Liver (tissue), 9 donors: ENCODE data around the gene NRIP2. TPM values are rescaled to one million over a fixed set of nuclear protein-coding genes. Genes with fewer than 3 reads are reported as not detected.

Source experiments
- DNase-seq: peaks from one replicate; pipeline ENCODE4 v3.0.0-alpha.2; 2017; ENCODE audit warnings: low spot score
- H3K27ac ChIP-seq, 2 donors: one replicate each; pipeline ENCODE4 v1.7.0; 2013; ENCODE audit warnings: inconsistent platforms in 2 of 2, low read length in 2 of 2, control low read depth in 1 of 2, low read depth in 1 of 2, mild to moderate bottlenecking in 1 of 2
- H3K27me3 ChIP-seq, 4 donors: one replicate each; pipeline versions ENCODE4 v1.6.1 to v1.7.0; 2013; ENCODE audit warnings: low read length in 3 of 4, inconsistent platforms in 1 of 4, mild to moderate bottlenecking in 1 of 4, moderate library complexity in 1 of 4; ENCODE audit not compliant: control insufficient read depth in 4 of 4, insufficient read depth in 4 of 4
- H3K36me3 ChIP-seq, 4 donors: one replicate each; pipeline versions ENCODE4 v1.6.1 to v1.7.0; 2013; ENCODE audit warnings: low read length in 3 of 4, mild to moderate bottlenecking in 3 of 4, low read depth in 1 of 4, moderate library complexity in 1 of 4; ENCODE audit not compliant: control insufficient read depth in 4 of 4, insufficient read depth in 3 of 4
- H3K4me1 ChIP-seq, 4 donors: one replicate each; pipeline versions ENCODE4 v1.6.1 to v1.7.0; 2013; ENCODE audit warnings: low read length in 3 of 4, mild to moderate bottlenecking in 3 of 4, moderate library complexity in 1 of 4; ENCODE audit not compliant: control insufficient read depth in 4 of 4, insufficient read depth in 4 of 4
- H3K4me3 ChIP-seq, 3 donors: one replicate each; pipeline versions ENCODE4 v1.6.1 to v1.7.0; 2013; ENCODE audit warnings: low read length in 3 of 3, control low read depth in 1 of 3, low read depth in 1 of 3, mild to moderate bottlenecking in 1 of 3
- H3K9ac ChIP-seq, 2 donors: one replicate each; pipeline ENCODE4 v1.7.0; 2013; ENCODE audit warnings: low read length in 2 of 2, mild to moderate bottlenecking in 2 of 2, moderate library complexity in 2 of 2, control low read depth in 1 of 2, low read depth in 1 of 2
- H3K9me3 ChIP-seq, 4 donors: one replicate each; pipeline versions ENCODE4 v1.6.1 to v1.7.0; 2013; ENCODE audit warnings: low read length in 3 of 4; ENCODE audit not compliant: control insufficient read depth in 4 of 4
- JUND ChIP-seq, 2 donors: IDR thresholded peaks; 2 replicates each; pipeline ENCODE4 v1.6.1; 2016; ENCODE audit warnings: antibody characterized with exemption in 2 of 2
- NR2F2 ChIP-seq: IDR thresholded peaks from 2 replicates; pipeline ENCODE4 v1.6.1; 2016; ENCODE audit warnings: antibody characterized with exemption
- RAD21 ChIP-seq, 2 donors: IDR thresholded peaks; 2 replicates each; pipeline ENCODE4 v1.6.1; 2016; ENCODE audit warnings: antibody characterized with exemption in 2 of 2, mild to moderate bottlenecking in 2 of 2
- RXRA ChIP-seq, 2 donors: IDR thresholded peaks; 2 replicates each; pipeline ENCODE4 v1.6.1; 2017 to 2018; ENCODE audit warnings: antibody characterized with exemption in 2 of 2, mild to moderate bottlenecking in 1 of 2
- SP1 ChIP-seq: IDR thresholded peaks from 2 replicates; pipeline ENCODE4 v1.6.1; 2018; ENCODE audit warnings: antibody characterized with exemption, mild to moderate bottlenecking
- TAF1 ChIP-seq: conservative IDR thresholded peaks from 2 replicates; pipeline ENCODE4 v1.6.1; 2016; ENCODE audit warnings: antibody characterized with exemption, mild to moderate bottlenecking
- YY1 ChIP-seq: IDR thresholded peaks from 2 replicates; pipeline ENCODE4 v1.6.1; 2016; ENCODE audit warnings: antibody characterized with exemption, mild to moderate bottlenecking
- WGBS: extraction: QIAGEN DNeasy Blood & Tissue Kit; methylation state at CpG from one replicate; pipeline ENCODE4 v1.1.7; 2013; 5-methylcytosine and 5-hydroxymethylcytosine counted together
- polyA plus RNA-seq, 2 donors: library from polyadenylated mRNA; stranded (reverse) in 1 of 2; unstranded in 1 of 2; fragments of 200-250 nt in 1 of 2; fragments of >200 nt in 1 of 2; fragmentation: Nextera tagmentation in 1 of 2; extraction: Ambion mirVana in 1 of 2; gene quantifications; one replicate each; pipeline versions ENCODE4 v1.2.1 to v1.2.3, GENCODE V29; 2013 to 2015
- total RNA-seq, 2 donors: library from RNA; depleted of rRNA; stranded (reverse); fragments of >200 nt; gene quantifications; one replicate each; pipeline ENCODE4 v1.2.3, GENCODE V29; 2014
- TF ChIP-seq, protein P1 (sequence below): IDR thresholded peaks from 2 replicates; pipeline ENCODE4 v1.6.1; 2016; ENCODE audit warnings: antibody characterized with exemption
- TF ChIP-seq, protein P2 (sequence below): IDR thresholded peaks from 2 replicates; pipeline ENCODE4 v1.6.1; 2016; ENCODE audit warnings: antibody characterized with exemption
- donor health status: healthy.
- donor health status: healthy.
- donor health status: healthy.
- donor health status: healthy.
- donor health status: healthy.

The NRIP2 gene
- total and polyA plus RNA-seq, 4 donors = 0.19 to 0.46 (median 0.23) TPM

DNA sequence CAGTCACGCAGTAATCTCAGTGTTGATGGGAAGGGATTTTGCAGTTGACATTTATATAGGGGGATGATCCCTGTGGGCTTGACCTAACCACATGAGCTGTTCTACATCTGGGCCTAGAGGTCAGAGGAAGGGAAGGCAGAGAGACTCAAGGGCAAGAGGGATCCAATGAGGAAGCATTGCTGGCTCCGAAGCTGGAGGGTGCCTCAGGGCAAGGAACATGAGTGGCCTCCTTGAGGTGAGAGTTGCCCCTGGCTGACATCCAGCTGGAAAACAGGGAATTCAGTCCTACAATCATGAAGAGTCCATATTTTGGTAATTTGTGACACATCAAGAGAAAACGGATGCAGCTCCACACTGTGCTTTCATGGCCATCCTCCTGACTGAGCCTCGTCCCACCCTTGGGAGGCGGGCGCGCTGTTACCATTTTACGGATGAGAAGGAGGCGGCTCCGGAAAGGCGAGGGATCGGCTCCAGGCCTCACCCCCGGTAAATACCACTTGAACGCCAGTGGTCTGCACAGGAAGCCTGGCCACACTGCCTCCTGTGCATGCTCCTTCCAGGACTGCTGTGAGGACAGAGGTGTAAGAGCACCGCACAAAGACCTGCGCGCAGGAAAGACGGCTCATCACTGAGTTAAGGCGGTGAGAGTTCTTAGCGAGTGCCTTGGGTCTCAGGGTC lies 58.6 kb downstream of the NRIP2 start:
- H3K9ac ChIP-seq = no peak overlapping the region
- no peaks in the 10 kb centered on the region for H3K9me3 ChIP-seq
- DNase-seq = no peak
- H3K4me3 ChIP-seq = no peak overlapping the region
- TF ChIP-seq YY1 (no peak), JUND (IDR thresholded peaks at IDR 0.05) (no peak), SP1 (no peak), RAD21 (IDR thresholded peaks at IDR 0.05) (no peak)
- H3K27me3 ChIP-seq = no peaks in the 10 kb centered on the region
- WGBS = 90% methylated on average over 20 of the region's 20 CpGs
- peaks cover 0 to 2% (median 0%) of the 10 kb centered on the region in 4 donors for H3K4me1 ChIP-seq
- H3K27ac ChIP-seq = no peak overlapping the region
- H3K36me3 ChIP-seq = no peaks in the 10 kb centered on the region

DNA sequence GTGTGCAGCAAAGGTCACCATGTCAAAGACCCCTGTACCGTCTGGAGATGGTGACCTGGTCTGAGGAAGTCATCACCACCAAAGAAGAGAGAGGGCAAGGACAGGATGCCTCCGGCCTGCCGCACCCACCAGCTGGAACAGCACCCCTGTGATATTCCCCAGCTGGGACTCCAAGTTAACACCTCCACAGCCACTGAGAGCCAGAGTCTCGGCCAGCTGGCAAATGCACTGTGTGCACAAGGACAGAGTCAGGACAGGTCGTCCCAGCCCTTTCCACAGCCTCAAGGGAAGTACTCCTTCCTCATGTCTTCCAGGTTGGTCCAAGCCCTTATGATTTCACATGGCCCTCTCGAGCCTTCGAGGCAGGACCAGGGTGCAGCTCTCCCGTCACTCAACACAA lies 59.4 kb downstream of the NRIP2 start:
- Histone ChIP-seq H3K4me3 (no peak overlapping the region), H3K27me3 (no peaks in the 10 kb centered on the region), H3K9me3 (no peaks in the 10 kb centered on the region), H3K4me1 (peaks cover 0 to 2% (median 0%) of the 10 kb centered on the region in 4 donors), H3K27ac (no peak overlapping the region), H3K9ac (no peak overlapping the region), H3K36me3 (no peaks in the 10 kb centered on the region)
- 74% methylated on average over 8 of the region's 8 CpGs for WGBS
- TF ChIP-seq RXRA (IDR thresholded peaks at IDR 0.05) (no peak), SP1 (no peak), TAF1 (no peak), NR2F2 (no peak)
- TF ChIP-seq, protein P1, sequence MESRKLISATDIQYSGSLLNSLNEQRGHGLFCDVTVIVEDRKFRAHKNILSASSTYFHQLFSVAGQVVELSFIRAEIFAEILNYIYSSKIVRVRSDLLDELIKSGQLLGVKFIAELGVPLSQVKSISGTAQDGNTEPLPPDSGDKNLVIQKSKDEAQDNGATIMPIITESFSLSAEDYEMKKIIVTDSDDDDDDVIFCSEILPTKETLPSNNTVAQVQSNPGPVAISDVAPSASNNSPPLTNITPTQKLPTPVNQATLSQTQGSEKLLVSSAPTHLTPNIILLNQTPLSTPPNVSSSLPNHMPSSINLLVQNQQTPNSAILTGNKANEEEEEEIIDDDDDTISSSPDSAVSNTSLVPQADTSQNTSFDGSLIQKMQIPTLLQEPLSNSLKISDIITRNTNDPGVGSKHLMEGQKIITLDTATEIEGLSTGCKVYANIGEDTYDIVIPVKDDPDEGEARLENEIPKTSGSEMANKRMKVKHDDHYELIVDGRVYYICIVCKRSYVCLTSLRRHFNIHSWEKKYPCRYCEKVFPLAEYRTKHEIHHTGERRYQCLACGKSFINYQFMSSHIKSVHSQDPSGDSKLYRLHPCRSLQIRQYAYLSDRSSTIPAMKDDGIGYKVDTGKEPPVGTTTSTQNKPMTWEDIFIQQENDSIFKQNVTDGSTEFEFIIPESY = no peak
- TF ChIP-seq, protein P2, sequence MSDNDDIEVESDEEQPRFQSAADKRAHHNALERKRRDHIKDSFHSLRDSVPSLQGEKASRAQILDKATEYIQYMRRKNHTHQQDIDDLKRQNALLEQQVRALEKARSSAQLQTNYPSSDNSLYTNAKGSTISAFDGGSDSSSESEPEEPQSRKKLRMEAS = no peak
- DNase-seq = no peak

Other genes with a start within 250 kb of the NRIP2 start
- 10 to 100 TPM; 29.9 to 38.7 TPM for gene FKBP4, start 40.1 kb downstream of the NRIP2 start, total RNA-seq
- gene FKBP4, start 40.1 kb downstream of the NRIP2 start, polyA plus RNA-seq = 10 to 100 TPM; 21.3 to 33.3 TPM
- gene ITFG2, start 22.4 kb downstream of the NRIP2 start, total RNA-seq = 10 to 100 TPM in 1 of 2 donors, 1 to 10 TPM in 1; 9.3 to 26.3 TPM
- 10 to 100 TPM in 1 of 2 donors, 1 to 10 TPM in 1; 7.5 to 13.4 TPM for gene ITFG2, start 22.4 kb downstream of the NRIP2 start, polyA plus RNA-seq
- not detected for gene TEX52, start 22.0 kb upstream of the NRIP2 start, total RNA-seq
- gene TEX52, start 22.0 kb upstream of the NRIP2 start, polyA plus RNA-seq = not detected
- gene FOXM1, start 42.1 kb upstream of the NRIP2 start, total RNA-seq = 10 to 100 TPM in 1 of 2 donors, not detected in 1; 10.3 TPM
- gene FOXM1, start 42.1 kb upstream of the NRIP2 start, polyA plus RNA-seq = 1 to 10 TPM in 1 of 2 donors, under 1 TPM in 1; 0.81 to 4.6 TPM
- gene RHNO1, start 42.2 kb upstream of the NRIP2 start, total RNA-seq = 10 to 100 TPM in 1 of 2 donors, 1 to 10 TPM in 1; 1.4 to 14.5 TPM
- 1 to 10 TPM; 2.2 to 3.5 TPM for gene RHNO1, start 42.2 kb upstream of the NRIP2 start, polyA plus RNA-seq
- gene TULP3, start 55.9 kb upstream of the NRIP2 start, total RNA-seq = 1 to 10 TPM; 3.2 to 4.8 TPM
- 1 to 10 TPM; 3.2 to 4.2 TPM for gene TULP3, start 55.9 kb upstream of the NRIP2 start, polyA plus RNA-seq
- 1 to 10 TPM; 2.5 to 3.1 TPM for gene TEAD4, start 124.4 kb upstream of the NRIP2 start, total RNA-seq
- 1 to 10 TPM in 1 of 2 donors, under 1 TPM in 1; 0.79 to 3.8 TPM for gene TEAD4, start 124.4 kb upstream of the NRIP2 start, polyA plus RNA-seq
- 10 to 100 TPM; 29.0 to 62.9 TPM for gene TSPAN9, start 242.3 kb upstream of the NRIP2 start, total RNA-seq
- gene TSPAN9, start 242.3 kb upstream of the NRIP2 start, polyA plus RNA-seq = 10 to 100 TPM; 17.4 to 39.3 TPM